Liver (tissue), 9 donors: ENCODE results near the gene PALLD. TPM values are rescaled to one million over a fixed set of nuclear protein-coding genes. Genes with fewer than 3 reads are reported as not detected.

Experiments used
- DNase-seq: peaks from one replicate; pipeline ENCODE4 v3.0.0-alpha.2; 2017; ENCODE audit warnings: low spot score
- H3K27ac ChIP-seq, 2 donors: one replicate each; pipeline ENCODE4 v1.7.0; 2013; ENCODE audit warnings: inconsistent platforms in 2 of 2, low read length in 2 of 2, control low read depth in 1 of 2, low read depth in 1 of 2, mild to moderate bottlenecking in 1 of 2
- H3K27me3 ChIP-seq, 4 donors: one replicate each; pipeline versions ENCODE4 v1.6.1 to v1.7.0; 2013; ENCODE audit warnings: low read length in 3 of 4, inconsistent platforms in 1 of 4, mild to moderate bottlenecking in 1 of 4, moderate library complexity in 1 of 4; ENCODE audit not compliant: control insufficient read depth in 4 of 4, insufficient read depth in 4 of 4
- H3K36me3 ChIP-seq, 4 donors: one replicate each; pipeline versions ENCODE4 v1.6.1 to v1.7.0; 2013; ENCODE audit warnings: low read length in 3 of 4, mild to moderate bottlenecking in 3 of 4, low read depth in 1 of 4, moderate library complexity in 1 of 4; ENCODE audit not compliant: control insufficient read depth in 4 of 4, insufficient read depth in 3 of 4
- H3K4me1 ChIP-seq, 4 donors: one replicate each; pipeline versions ENCODE4 v1.6.1 to v1.7.0; 2013; ENCODE audit warnings: low read length in 3 of 4, mild to moderate bottlenecking in 3 of 4, moderate library complexity in 1 of 4; ENCODE audit not compliant: control insufficient read depth in 4 of 4, insufficient read depth in 4 of 4
- H3K4me3 ChIP-seq, 3 donors: one replicate each; pipeline versions ENCODE4 v1.6.1 to v1.7.0; 2013; ENCODE audit warnings: low read length in 3 of 3, control low read depth in 1 of 3, low read depth in 1 of 3, mild to moderate bottlenecking in 1 of 3
- H3K9ac ChIP-seq, 2 donors: one replicate each; pipeline ENCODE4 v1.7.0; 2013; ENCODE audit warnings: low read length in 2 of 2, mild to moderate bottlenecking in 2 of 2, moderate library complexity in 2 of 2, control low read depth in 1 of 2, low read depth in 1 of 2
- H3K9me3 ChIP-seq, 4 donors: one replicate each; pipeline versions ENCODE4 v1.6.1 to v1.7.0; 2013; ENCODE audit warnings: low read length in 3 of 4; ENCODE audit not compliant: control insufficient read depth in 4 of 4
- ATF3 ChIP-seq: IDR thresholded peaks from 2 replicates; pipeline ENCODE4 v1.6.1; 2016; ENCODE audit warnings: antibody characterized with exemption
- EGR1 ChIP-seq, 2 donors: IDR thresholded peaks; 2 replicates each; pipeline ENCODE4 v1.6.1; 2016 to 2018; ENCODE audit warnings: antibody characterized with exemption in 2 of 2, low read depth in 2 of 2
- FOXA1 ChIP-seq: IDR thresholded peaks from 2 replicates; pipeline ENCODE4 v1.6.1; 2016; ENCODE audit warnings: antibody characterized with exemption
- FOXA2 ChIP-seq: IDR thresholded peaks from 2 replicates; pipeline ENCODE4 v1.6.1; 2016; ENCODE audit warnings: antibody characterized with exemption
- GABPA ChIP-seq, 2 donors: IDR thresholded peaks in 1 of 2; conservative IDR thresholded peaks in 1 of 2; 2 replicates each; pipeline ENCODE4 v1.6.1; 2016; ENCODE audit warnings: antibody characterized with exemption in 2 of 2, mild to moderate bottlenecking in 1 of 2, moderate library complexity in 1 of 2
- HNF4A ChIP-seq, 2 donors: conservative IDR thresholded peaks; 2 replicates each; pipeline ENCODE4 v1.6.1; 2016; ENCODE audit warnings: antibody characterized with exemption in 2 of 2, mild to moderate bottlenecking in 2 of 2
- HNF4G ChIP-seq: IDR thresholded peaks from 2 replicates; pipeline ENCODE4 v1.6.1; 2016; ENCODE audit warnings: antibody characterized with exemption
- JUND ChIP-seq, 2 donors: IDR thresholded peaks; 2 replicates each; pipeline ENCODE4 v1.6.1; 2016; ENCODE audit warnings: antibody characterized with exemption in 2 of 2
- MAX ChIP-seq: IDR thresholded peaks from 2 replicates; pipeline ENCODE4 v1.6.1; 2016; ENCODE audit warnings: antibody characterized with exemption
- NR2F2 ChIP-seq: IDR thresholded peaks from 2 replicates; pipeline ENCODE4 v1.6.1; 2016; ENCODE audit warnings: antibody characterized with exemption
- RAD21 ChIP-seq, 2 donors: IDR thresholded peaks; 2 replicates each; pipeline ENCODE4 v1.6.1; 2016; ENCODE audit warnings: antibody characterized with exemption in 2 of 2, mild to moderate bottlenecking in 2 of 2
- RXRA ChIP-seq, 2 donors: IDR thresholded peaks; 2 replicates each; pipeline ENCODE4 v1.6.1; 2017 to 2018; ENCODE audit warnings: antibody characterized with exemption in 2 of 2, mild to moderate bottlenecking in 1 of 2
- SP1 ChIP-seq: IDR thresholded peaks from 2 replicates; pipeline ENCODE4 v1.6.1; 2018; ENCODE audit warnings: antibody characterized with exemption, mild to moderate bottlenecking
- TAF1 ChIP-seq: conservative IDR thresholded peaks from 2 replicates; pipeline ENCODE4 v1.6.1; 2016; ENCODE audit warnings: antibody characterized with exemption, mild to moderate bottlenecking
- YY1 ChIP-seq: IDR thresholded peaks from 2 replicates; pipeline ENCODE4 v1.6.1; 2016; ENCODE audit warnings: antibody characterized with exemption, mild to moderate bottlenecking
- ZBTB33 ChIP-seq: IDR thresholded peaks from 2 replicates; pipeline ENCODE4 v1.6.1; 2016; ENCODE audit warnings: antibody characterized with exemption
- WGBS: extraction: QIAGEN DNeasy Blood & Tissue Kit; methylation state at CpG from one replicate; pipeline ENCODE4 v1.1.7; 2013; 5-methylcytosine and 5-hydroxymethylcytosine counted together
- polyA plus RNA-seq, 2 donors: library from polyadenylated mRNA; stranded (reverse) in 1 of 2; unstranded in 1 of 2; fragments of 200-250 nt in 1 of 2; fragments of >200 nt in 1 of 2; fragmentation: Nextera tagmentation in 1 of 2; extraction: Ambion mirVana in 1 of 2; gene quantifications; one replicate each; pipeline versions ENCODE4 v1.2.1 to v1.2.3, GENCODE V29; 2013 to 2015
- total RNA-seq, 2 donors: library from RNA; depleted of rRNA; stranded (reverse); fragments of >200 nt; gene quantifications; one replicate each; pipeline ENCODE4 v1.2.3, GENCODE V29; 2014
- donor health status: healthy.
- donor health status: healthy.
- donor health status: healthy.
- donor health status: healthy.
- donor health status: healthy.

The PALLD gene
- total and polyA plus RNA-seq, 4 donors: 9.0 to 26.3 (median 14.7) TPM

GRCh38 chr4:168489616-168490015, 7.2 kb upstream of the PALLD start:
- H3K36me3 ChIP-seq: no peaks in the 10 kb centered on the region
- no peak overlapping the region for H3K4me3 ChIP-seq
- no peak overlapping the region for H3K27ac ChIP-seq
- DNase-seq: no peak
- no peaks in the 10 kb centered on the region for H3K9me3 ChIP-seq
- peaks cover 7 to 16% (median 12%) of the 10 kb centered on the region in 4 donors for H3K4me1 ChIP-seq
- 91% methylated on average over 1 of the region's 1 CpG for WGBS
- TF ChIP-seq SP1: no peak
- H3K27me3 ChIP-seq: no peaks in the 10 kb centered on the region
- H3K9ac ChIP-seq: no peak overlapping the region

- TF ChIP-seq FOXA1 (no peak), RXRA (IDR thresholded peaks at IDR 0.05) (no peak), RAD21 (IDR thresholded peaks at IDR 0.05) (no peak)
- no peak overlapping the region for H3K4me3 ChIP-seq
- H3K9ac ChIP-seq: no peak overlapping the region
- no peak overlapping the region for H3K27ac ChIP-seq
- H3K4me1 ChIP-seq: peaks cover 7 to 16% (median 12%) of the 10 kb centered on the region in 4 donors
- no peaks in the 10 kb centered on the region for H3K9me3 ChIP-seq
- no peaks in the 10 kb centered on the region for H3K27me3 ChIP-seq
- DNase-seq: no peak
- H3K36me3 ChIP-seq: no peaks in the 10 kb centered on the region
- 94% methylated on average over 2 of the region's 2 CpGs for WGBS
These were observed 6.1 kb upstream of the PALLD start for GRCh38 chr4:168490711-168491110.

GRCh38 chr4:168491563-168491962, 5.3 kb upstream of the PALLD start:
- Histone ChIP-seq H3K9me3 (no peaks in the 10 kb centered on the region), H3K4me1 (peaks cover 7 to 16% (median 12%) of the 10 kb centered on the region in 4 donors), H3K4me3 (no peak overlapping the region), H3K27ac (no peak overlapping the region), H3K9ac (no peak overlapping the region), H3K27me3 (no peaks in the 10 kb centered on the region), H3K36me3 (no peaks in the 10 kb centered on the region)
- DNase-seq: no peak
- WGBS: 94% methylated on average over 2 of the region's 2 CpGs
- no peak for TF ChIP-seq ATF3
- TF ChIP-seq YY1: no peak
- no peak for TF ChIP-seq MAX
- no peak for TF ChIP-seq HNF4A (conservative IDR thresholded peaks at IDR 0.05)
- no peak for TF ChIP-seq HNF4G
- no peak for TF ChIP-seq RAD21 (IDR thresholded peaks at IDR 0.05)
- TF ChIP-seq RXRA (IDR thresholded peaks at IDR 0.05): no peak
- no peak for TF ChIP-seq GABPA (IDR thresholded peaks at IDR 0.05 in 1 of 2, conservative IDR thresholded peaks at IDR 0.05 in 1 of 2)
- no peak for TF ChIP-seq FOXA1
- TF ChIP-seq SP1: no peak
- TF ChIP-seq ZBTB33: no peak
- no peak for TF ChIP-seq TAF1
- no peak for TF ChIP-seq NR2F2

GRCh38 chr4:168498251-168498650, 1.4 kb downstream of the PALLD start:
- no peaks in the 10 kb centered on the region for H3K36me3 ChIP-seq
- H3K4me1 ChIP-seq: peaks cover 0 to 7% (median 4%) of the 10 kb centered on the region in 4 donors
- DNase-seq: no peak
- no peak overlapping the region for H3K9ac ChIP-seq
- H3K4me3 ChIP-seq: no peak overlapping the region
- H3K27me3 ChIP-seq: no peaks in the 10 kb centered on the region
- H3K27ac ChIP-seq: no peak overlapping the region
- H3K9me3 ChIP-seq: no peaks in the 10 kb centered on the region
- TF ChIP-seq FOXA2 (no peak), TAF1 (no peak), HNF4A (conservative IDR thresholded peaks at IDR 0.05) (no peak), YY1 (no peak), HNF4G (no peak), RAD21 (IDR thresholded peaks at IDR 0.05) (no peak), GABPA (IDR thresholded peaks at IDR 0.05 in 1 of 2, conservative IDR thresholded peaks at IDR 0.05 in 1 of 2) (no peak), ZBTB33 (no peak), JUND (IDR thresholded peaks at IDR 0.05) (no peak), EGR1 (IDR thresholded peaks at IDR 0.05; ENCODE audit: low read depth in 2 of 2) (no peak), MAX (no peak), SP1 (no peak), NR2F2 (no peak)
